ENCODE results near the gene CDCA4.

Gene CDCA4

DNA sequence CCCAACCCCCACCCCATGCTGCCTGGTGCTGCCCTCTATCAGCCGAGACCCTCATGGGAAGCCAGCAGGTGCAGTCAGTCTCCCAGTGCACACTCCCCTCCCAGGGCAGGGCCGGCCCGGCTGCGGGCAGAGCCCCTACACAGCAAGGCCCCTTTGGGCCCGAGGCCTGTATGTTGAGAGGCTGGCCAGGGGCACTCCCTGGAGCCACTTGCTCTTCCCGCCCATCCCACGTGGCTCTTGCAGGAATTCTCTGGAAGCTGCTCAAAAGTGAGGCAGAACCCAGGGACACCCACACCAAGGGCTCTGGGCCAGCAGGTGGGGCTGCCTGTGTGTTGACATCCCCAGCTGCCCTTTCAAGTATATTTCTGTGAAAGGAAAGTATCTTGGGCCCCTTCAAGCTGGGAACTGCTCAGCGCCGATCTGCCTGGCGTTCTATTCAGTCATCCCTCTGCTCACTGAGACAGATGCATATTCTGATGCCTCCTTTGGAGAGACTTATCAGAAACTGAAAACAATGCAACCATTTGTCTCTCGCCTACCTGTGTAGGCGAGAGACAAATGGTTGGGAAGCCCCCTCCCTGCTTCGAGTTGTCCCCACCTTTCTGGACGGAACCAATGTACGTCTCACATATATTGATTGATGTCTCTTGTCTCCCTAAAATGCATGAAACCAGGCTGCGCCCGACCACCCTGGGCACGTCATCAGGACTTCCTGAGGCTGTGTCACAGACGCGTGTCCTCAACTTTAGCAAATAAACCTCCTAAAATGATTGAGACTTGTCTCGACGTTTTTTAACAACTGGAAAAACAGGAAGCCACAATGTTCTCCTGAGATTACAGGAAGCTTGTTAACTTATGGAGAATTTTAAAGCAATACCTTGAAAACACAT, 38.4 kb upstream of the CDCA4 start:
- DNase-seq (ENCODE audit: insufficient read length, low spot score) = no peak
- FAIRE-seq = no peak

DNA sequence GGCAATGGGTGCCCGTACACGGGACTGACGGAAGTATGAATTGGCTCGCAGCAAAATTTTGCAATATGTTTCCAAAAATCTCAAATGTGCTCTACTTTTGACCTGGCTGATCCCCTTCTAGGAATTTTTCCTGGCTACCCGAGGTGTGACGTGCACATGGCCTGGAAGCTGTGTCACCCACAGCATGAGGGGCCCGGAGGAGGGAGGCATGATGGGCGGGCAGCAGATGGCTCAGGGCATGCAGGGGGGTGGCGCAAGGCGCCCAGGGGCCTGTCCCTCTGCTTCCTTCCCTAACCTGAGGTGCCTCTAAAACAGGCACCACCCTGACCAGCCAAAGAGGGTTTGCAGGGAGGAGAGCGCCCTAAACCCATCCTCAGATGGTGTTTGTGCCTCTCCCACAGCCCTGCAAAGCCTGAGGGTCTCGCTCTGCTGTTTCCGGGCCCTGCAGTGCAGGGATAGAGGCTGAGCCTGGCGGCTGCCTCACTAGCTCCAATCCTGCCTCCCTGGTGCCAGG, 37.7 kb upstream of the CDCA4 start:
- DNase-seq (ENCODE audit: insufficient read length, low spot score) (no peak), FAIRE-seq (no peak)

DNA sequence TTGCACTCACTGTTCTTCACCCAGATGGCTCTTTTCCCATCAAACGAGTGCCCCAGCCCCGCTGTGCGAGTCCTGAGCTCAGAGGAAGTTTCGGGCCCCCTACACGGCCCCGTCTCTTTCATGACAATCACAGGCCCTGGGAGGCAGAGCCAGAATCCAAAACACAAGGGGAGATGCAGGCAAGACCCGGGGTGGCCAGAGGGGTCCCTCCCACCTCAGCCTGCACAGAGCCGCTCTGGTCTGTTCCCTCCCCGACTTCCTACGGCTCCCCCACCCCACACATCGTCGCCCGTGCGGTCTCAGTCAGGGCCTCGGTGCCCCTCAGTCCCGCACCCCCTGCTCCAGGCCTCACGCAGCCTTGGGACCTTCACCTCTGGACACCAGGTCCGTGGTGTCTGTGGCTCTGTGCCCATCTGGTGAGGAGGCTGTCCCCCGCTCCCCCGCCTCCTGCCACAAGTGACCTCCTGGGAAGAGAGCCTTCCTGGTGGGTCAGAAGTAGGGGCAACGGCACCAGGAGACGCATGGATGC, 35.5 kb upstream of the CDCA4 start:
- FAIRE-seq (no peak), DNase-seq (ENCODE audit: insufficient read length, low spot score) (no peak)

DNA sequence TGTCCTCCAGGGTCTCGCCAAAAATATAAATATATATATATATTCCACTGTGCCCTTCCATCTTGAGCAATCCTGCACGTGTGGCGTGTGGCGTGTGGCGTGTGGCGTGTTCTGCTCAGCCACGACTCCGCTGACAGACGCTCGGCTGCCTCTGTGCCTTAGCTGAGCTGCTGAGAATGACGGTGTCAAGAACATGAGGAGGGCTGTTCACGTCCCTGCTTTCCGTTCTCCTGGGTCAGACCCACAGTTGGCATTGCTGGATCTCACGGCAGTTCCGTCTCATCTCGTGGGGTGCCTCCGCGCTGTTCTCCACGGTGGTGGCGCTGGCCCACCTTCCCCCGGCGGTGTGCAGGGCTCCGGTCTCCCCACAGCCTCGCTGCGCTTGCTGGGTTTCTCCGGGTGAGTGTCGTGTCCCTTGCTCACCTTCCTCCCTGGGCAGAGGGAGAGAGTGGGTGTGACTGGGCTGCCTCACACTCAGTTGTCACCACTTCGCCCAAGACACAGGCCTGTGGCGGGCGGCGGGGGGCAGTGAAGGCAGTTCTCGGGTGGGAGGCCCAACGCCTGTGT, 34.9 kb upstream of the CDCA4 start:
- DNase-seq (ENCODE audit: insufficient read length, low spot score) = no peak
- no peak for FAIRE-seq

DNA sequence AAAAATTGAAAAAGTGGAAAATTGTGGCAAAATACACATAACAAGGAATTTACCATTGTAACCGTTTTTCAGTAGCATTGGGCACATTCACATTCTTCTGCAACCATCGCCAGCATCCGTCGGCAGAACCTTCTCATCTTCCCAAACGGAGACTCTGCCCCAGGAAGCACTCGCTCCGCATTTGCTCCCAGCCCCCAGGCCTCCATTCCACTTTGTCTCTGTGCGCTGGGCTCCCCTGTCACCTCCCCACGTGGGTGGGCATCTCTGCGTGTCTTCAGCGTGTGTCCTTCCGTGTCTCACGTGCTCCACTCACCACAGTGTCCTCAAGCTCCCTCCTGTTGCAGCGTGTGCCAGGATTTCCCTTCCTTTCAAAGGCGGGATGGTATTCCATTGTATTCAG, 34.5 kb upstream of the CDCA4 start:
- FAIRE-seq (no peak), DNase-seq (ENCODE audit: insufficient read length, low spot score) (no peak)

DNA sequence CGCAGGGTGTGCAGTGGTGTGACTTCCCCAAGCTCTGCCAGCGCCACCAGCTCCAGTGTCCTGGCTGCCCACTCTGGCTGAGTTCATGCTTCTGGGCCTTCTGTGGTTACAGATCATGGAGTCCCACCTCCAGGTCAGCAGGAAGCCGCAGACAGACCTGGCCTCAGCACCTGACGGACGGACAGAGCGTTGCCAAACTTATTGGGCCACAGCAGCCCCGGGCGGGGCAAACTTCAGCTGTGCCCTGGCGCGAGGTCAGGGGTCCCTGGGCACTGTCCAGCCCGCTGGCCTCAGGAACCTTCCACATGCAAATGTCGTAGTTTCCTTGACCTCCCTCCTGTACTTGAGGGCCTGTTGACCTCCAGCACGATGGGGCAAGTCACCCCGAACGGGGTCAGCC, 33.1 kb upstream of the CDCA4 start:
- FAIRE-seq (no peak), DNase-seq (ENCODE audit: insufficient read length, low spot score) (no peak)

DNA sequence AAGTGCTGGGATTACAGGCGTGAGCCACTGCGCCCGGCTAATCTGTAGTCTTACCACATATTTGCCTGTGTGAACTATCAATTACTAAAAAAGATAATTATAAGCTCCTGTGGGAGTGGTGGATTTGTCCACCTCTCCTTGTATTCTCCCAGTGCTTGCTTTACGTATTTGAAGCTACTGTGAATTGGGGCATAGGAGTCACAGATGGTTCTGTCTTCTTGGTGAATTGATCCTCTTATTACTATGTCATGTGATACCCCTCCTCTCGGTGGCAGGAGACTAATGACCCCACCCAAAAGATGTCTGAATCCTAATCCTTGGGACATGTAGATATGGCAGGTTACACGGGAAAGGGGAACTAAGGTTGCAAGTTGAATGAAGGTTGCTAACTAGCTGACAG, 32.5 kb upstream of the CDCA4 start:
- FAIRE-seq = no peak
- DNase-seq (ENCODE audit: insufficient read length, low spot score) = no peak

DNA sequence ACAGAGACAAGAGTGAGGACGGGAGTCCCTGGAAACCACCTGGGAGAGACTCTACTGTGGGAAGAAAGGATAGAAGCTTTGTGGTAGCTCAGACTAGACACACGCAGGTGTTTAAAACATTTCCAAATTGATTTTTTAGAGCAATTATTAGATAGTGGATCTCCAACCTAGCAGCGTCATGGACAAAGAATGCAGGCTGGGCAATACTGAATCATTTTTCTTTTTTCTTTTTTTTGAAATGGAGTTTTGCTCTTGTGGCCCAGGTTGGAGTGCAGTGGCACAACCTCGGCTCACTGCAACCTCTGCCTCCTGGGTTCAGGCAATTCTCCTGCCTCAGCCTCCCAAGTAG, 31.2 kb upstream of the CDCA4 start:
- FAIRE-seq = no peak
- DNase-seq (ENCODE audit: insufficient read length, low spot score) = no peak

DNA sequence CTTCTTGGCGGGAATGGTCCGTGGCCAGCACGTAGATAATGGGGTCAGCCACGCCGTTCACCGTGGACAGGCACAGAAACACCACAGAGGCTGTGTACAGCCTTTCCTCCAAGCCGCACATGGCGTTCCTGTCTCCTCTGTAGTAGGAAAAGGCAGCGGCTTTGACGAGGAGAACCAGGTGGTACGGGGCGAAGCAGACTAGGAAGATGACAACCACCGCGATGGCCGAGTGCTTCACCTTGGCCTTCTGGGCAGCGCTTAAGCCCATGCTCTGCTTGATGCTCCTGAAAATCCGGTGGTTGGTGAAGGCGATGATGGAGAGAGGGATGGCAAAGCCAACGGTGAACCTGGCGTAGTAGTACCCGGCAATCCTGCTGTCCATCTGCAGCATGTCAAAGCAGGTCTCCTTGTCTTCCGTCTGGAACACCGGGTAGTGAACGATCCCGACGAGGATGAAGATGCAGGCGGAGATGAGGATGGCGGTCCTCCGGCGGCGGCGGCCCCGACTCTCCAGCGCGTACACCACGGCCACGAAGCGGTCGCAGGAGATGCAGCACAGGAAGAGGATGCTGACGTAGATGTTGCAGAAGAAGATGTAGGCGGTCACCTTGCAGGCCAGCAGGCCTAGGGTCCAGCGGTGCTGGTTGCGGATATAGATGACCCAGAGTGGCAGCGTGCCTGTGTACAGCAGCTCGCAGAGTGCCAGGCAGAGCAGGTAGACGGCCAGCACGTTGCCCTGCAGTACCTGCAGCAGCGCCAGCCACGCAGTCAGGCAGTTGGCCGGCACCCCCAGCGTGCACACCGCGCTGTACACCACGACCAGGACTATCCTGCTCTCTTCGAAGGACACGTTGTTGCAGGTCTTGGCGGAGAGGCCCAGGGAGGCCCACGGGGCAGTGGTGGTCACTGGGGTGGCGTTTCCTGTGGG, 30.6 kb upstream of the CDCA4 start:
- DNase-seq (ENCODE audit: insufficient read length, low spot score) = no peak
- no peak for FAIRE-seq

DNA sequence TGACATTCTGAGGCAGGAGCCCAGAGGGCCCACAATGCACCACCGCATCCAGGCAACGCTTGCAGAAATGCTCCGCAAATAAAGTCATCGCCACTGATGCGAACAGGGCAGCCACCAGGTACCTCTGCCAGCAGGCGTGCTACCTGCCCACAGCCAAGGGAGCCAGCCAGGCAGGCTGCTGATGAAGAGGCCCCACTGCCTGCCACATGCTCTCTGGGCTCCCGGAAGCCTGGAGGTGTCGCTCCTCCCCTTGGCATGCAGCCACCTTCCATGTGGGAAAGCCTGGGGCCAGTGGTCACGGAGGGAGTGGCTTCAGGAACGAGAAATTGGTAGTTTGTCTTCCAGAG, 29.6 kb upstream of the CDCA4 start:
- peak; percentile 44 for DNase-seq (ENCODE audit: insufficient read length, low spot score)
- peak; percentile 76 for FAIRE-seq

DNA sequence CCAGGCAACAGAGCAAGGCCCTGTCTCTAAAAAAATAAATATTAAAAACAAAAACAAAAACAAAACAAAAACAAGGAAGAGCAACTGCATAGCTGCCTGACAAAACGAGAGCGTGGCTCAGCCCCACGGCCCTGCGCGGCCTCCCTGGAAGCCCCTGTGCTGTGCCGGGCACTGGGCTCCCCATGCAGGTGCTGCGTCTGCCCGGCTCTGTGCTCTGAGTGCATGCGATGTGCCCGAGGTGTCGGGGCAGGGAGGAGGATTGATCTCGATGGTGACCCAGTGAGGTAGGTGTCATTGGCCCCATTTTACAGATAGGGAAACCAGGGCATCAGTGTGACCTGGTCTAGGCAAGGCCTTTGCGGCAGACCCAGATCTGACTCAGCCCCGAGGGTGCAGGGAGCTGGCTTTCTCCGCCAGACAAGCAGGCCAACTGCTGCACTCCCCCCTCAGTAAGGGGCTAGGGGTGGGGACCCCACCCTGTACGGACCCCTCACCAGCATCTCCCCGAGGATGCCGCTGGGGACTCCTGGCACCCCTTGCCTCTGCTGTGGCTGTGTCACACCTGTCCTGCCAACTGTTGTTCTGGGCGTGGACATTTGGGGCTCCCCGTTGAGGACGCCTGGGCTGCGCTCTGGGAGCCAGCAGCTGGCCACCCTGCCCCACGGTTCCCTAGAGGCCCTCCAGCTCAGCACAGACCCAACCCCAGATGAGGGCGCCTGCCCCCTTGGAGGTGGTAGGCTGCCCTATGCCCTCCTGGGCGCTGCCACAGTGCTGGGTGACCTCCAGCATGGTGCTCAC, 29.1 kb upstream of the CDCA4 start:
- FAIRE-seq (no peak), DNase-seq (ENCODE audit: insufficient read length, low spot score) (no peak)

DNA sequence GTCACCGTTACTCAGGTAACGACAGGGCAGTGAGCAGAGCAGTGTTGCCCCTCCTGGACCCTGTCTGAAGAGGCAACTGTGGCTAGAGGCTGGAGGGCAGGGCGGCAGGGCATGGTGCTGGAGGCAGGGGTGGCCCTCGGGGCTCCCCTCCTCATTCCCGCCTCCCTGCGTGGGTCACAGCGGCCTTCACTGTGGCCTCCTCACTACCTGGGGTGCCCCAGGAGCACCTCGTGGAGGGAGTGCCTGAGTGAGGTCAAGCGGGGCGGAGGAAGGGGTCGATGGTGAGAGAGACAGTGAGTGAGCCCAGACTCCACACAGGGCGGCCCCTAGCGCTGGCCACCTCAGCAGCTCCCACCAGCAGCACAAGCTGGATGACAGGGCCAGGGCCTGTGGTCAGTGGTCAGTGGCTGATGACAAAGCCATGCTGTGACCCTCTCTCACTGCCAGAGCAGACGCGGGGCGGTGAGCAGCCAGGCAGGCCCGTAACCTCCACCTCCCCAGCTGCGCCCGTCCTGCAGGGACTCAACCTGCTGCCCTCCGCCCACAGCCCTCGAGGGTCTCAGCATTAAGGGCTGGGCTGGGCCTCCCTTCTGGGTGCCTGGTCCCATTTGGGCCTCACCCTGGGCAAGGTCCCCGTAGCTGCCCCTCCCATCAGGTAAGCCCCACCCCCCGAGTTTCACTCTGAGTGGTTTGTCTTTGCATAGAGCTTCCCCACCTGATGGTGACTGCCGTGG, 26.6 kb upstream of the CDCA4 start:
- FAIRE-seq (no peak), DNase-seq (ENCODE audit: insufficient read length, low spot score) (no peak)

DNA sequence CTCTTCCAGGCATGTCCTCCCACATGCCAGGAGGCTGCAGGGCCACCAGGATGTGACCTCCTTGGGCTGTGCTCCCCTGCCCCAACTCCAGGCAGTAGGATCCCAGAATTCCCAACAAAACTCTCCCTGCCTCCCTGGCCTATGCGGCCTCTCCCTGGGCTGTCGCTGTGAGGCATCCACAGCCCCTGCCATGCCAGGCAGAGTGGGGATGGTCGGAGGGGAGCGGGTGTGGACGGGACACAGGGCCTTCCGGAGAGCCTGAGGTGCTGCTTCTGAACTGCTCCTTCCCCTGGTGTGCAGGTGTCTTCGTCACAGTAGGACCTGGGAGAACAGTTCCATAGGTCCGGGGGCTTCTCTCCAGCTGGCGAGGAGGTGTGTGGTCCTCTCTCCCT, 26.0 kb upstream of the CDCA4 start:
- no peak for FAIRE-seq

DNA sequence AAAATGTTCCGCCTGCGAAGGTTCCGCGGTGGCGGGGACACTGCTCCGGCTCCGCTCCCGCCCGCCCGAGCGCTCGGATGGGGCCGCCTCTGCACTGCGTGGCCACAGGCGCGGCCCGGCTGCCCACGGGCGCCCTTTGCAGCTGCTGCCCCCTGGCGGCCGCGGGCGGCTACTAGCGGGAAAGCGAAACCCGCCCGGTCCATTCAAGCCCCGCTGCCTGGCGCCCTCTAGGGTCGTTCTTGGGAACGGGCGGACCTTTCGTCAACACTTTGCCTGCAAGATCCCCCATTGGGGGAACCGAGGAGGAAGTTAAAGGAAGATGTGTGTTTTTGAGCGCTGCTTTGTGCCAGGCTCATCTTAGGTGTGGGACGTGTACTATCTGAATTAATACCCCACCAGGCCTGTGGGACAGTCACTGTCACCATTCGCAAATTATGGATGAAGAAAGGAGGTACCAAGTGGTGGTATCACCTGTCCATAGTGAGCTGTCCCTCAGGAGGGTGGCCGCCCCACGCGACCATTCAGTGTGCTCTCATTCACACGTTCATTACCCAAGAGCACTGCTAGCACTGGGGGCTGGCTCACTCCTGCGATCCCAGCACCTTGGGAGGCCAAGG, 24.9 kb upstream of the CDCA4 start:
- DNase-seq (ENCODE audit: insufficient read length, low spot score) (peak; percentile 85), FAIRE-seq (peak; percentile 57)

More for the DNA sequence above, 26.0 kb upstream of the CDCA4 start:
- no peak for DNase-seq (ENCODE audit: insufficient read length, low spot score)

DNA sequence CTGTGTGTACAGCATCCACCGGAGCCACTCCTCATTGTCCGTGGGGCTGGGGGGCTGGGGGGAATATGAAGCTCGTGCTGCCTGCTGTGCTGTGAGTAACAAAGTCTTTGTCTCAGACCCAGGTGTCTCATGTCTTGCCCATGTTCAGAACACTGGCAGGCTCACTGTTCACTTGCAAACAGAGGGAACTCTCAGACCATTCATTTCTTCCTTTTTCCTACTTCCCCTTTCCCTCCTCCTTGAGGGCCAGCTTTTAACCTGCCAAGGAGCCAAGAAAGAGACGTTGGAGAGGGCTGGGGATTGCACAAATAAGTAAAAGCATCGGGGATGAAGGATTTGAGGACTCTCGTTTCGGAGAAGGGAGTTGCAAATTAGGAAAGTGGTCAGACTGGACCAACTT, 22.8 kb upstream of the CDCA4 start:
- FAIRE-seq (no peak), DNase-seq (ENCODE audit: insufficient read length, low spot score) (no peak)

DNA sequence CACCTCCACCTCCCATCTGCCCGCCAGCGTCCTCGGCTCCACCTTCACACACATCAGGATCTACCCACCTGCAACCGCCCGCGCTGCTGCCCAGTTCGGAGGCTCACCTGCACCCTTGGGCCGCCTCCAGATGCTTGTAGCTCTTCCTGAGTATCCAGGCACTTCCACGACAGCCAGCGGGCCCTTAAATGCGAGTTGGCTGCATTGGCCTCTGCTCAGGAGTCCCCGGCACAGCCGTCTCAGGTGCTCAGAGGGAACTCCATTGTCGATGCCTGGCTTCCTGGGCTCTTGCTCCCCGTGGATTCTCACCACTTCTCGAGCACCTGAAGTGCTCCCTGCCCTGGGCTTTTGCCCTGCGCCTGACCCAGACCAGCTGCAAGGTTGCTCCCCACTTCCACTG, 21.9 kb upstream of the CDCA4 start:
- DNase-seq (ENCODE audit: insufficient read length, low spot score) = no peak
- FAIRE-seq = no peak

DNA sequence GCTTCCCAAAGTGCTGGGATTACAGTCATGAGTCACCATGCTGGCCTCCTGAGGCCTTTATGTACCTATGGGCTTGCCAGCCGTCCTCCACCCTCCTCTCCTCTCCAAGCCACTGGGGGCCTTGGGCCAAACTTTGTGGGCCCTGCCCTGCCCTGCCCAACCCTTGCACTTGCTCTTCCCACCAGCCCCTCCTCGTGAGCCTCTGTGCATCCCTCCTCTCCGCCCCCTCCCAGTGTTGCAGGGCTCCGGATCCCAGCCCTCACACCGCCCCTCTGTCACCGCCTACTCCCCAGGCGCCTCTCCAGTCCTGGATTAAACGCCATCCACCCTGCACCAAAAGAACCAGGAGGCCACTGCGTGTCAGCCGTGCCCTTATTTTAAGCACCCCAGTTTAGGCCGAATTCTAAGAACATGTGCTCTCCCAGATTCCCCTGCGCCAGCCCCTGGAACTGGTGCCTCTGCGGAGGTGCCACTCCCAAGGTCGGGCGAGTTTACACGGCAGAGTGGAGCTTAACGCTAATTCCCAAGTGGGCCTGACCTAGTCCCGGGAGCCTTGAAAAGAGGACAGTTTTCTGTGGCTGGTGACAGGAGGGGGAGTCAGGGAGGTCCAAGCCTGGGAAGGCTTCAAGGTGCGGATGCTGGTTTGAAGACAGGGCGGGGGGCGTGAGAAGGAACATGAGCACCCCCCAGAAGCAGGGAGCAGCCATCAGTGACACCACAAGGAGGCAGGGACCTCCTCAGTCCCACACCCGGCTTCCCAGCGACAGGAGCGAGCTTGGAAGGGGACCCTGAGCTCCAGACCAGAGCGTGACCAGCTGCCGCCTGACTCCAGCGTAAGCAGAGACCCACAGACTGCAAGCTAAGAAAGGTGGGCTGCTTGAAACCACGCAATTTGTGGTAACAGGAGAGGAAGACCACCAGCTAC, 21.2 kb upstream of the CDCA4 start:
- no peak for DNase-seq (ENCODE audit: insufficient read length, low spot score)
- no peak for FAIRE-seq
